SKM-1 (cell line): ENCODE results near the gene BTBD2.

Experiments
- DNase-seq: peaks from one replicate; lab custom pipeline; 2025; ENCODE audit not compliant: unreplicated experiment; lab: John Stamatoyannopoulos, UW

Gene BTBD2

GRCh38 chr19:2050991-2051772 is 35.7 kb upstream of the BTBD2 start, which contains the start of gene MKNK2:
TSS of gene MKNK2 (minus strand) at chr19:2051244. CDS start at chr19:2050851, 393 bp downstream.
- DNase-seq = peak; percentile 36

- DNase-seq = no peak
Observed at GRCh38 chr19:2050349-2050990, 35.0 kb upstream of the BTBD2 start.

GRCh38 chr19:2049741-2050348 is 34.3 kb upstream of the BTBD2 start:
- DNase-seq = peak; percentile 48

GRCh38 chr19:2048959-2049740 is 33.6 kb upstream of the BTBD2 start:
- DNase-seq = no peak

- no peak for DNase-seq
Observed at GRCh38 chr19:2048104-2048958, 32.8 kb upstream of the BTBD2 start.

GRCh38 chr19:2047449-2048103 is 32.1 kb upstream of the BTBD2 start:
- no peak for DNase-seq

- DNase-seq = no peak
Observed at GRCh38 chr19:2047076-2047448, 31.5 kb upstream of the BTBD2 start.

- DNase-seq = no peak
Observed at GRCh38 chr19:2046046-2046907, 30.8 kb upstream of the BTBD2 start.

- DNase-seq = no peak
Observed at GRCh38 chr19:2045501-2046045, 30.1 kb upstream of the BTBD2 start.

- DNase-seq = no peak
Observed at GRCh38 chr19:2044709-2045500, 29.4 kb upstream of the BTBD2 start.

- DNase-seq = no peak
Observed at GRCh38 chr19:2043961-2044708, 28.6 kb upstream of the BTBD2 start.

GRCh38 chr19:2043251-2043641 is 27.7 kb upstream of the BTBD2 start:
- DNase-seq = no peak

- DNase-seq = no peak
Observed at GRCh38 chr19:2042485-2043250, 27.2 kb upstream of the BTBD2 start.

- DNase-seq = no peak
Observed at GRCh38 chr19:2041683-2042484, 26.4 kb upstream of the BTBD2 start.

- no peak for DNase-seq
Observed at GRCh38 chr19:2041433-2041682, 25.8 kb upstream of the BTBD2 start.
